ENCODE measurements around the gene OPCML. TPM values are rescaled to one million over a fixed set of nuclear protein-coding genes. Genes with fewer than 3 reads are reported as not detected.

OPCML gene
- polyA plus RNA-seq, 1 donor (not counting 4 experiments of a cell fraction or from before 2014, with no cell fraction given), result 0.04 TPM

DNA sequence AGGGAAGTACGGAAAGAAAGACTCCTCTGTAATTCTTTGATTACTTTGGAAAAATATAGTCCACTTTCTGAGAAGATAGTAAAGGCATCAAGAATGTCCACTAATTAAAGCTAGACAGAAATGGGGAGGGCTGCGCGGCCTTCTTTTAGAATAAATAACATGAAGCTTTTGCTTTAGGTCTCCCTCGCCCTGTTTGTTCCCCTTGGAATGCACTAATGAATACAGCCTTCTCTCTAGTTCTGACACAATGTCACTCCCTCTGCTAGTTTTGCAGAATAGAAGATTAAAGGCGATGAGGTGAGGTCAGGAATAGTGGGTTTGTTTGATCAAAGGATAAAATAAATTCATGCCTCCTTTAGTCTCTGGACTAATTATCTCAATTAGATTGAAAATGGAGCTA is 543.9 kb downstream of the OPCML start:
- Histone ChIP-seq H3K79me2 (ENCODE audit: control insufficient read depth, insufficient read depth, low read length) (no peaks in the 10 kb centered on the region), H2AFZ (ENCODE audit: control insufficient read depth, low read length) (no peak overlapping the region), H3K9me1 (ENCODE audit: control insufficient read depth, extremely low read depth, insufficient read depth, low read length) (no peaks in the 10 kb centered on the region), H3K27me3 (ENCODE audit: control insufficient read depth, extremely low read depth, insufficient read depth, low read length) (no peaks in the 10 kb centered on the region), H3K4me1 (ENCODE audit: control insufficient read depth, extremely low read depth, insufficient read depth, low read length) (no peaks in the 10 kb centered on the region), H3K9me3 (ENCODE audit: control insufficient read depth, low read depth, low read length) (no peaks in the 10 kb centered on the region), H3K4me3 (ENCODE audit: control insufficient read depth in 2 of 3, extremely low read depth in 1 of 3, insufficient read depth in 2 of 3, low read depth in 1 of 3, low read length in 3 of 3) (no peak overlapping the region), H3K27ac (ENCODE audit: control insufficient read depth, insufficient read depth, low read length) (no peak overlapping the region), H3K9ac (ENCODE audit: control insufficient read depth, extremely low read depth, insufficient read depth, low read length) (no peak overlapping the region), H3K4me2 (ENCODE audit: control insufficient read depth, extremely low read depth, insufficient read depth, low read depth, low read length) (no peak overlapping the region), H3K36me3 (ENCODE audit: control insufficient read depth in 2 of 2, extremely low read depth in 1 of 2, insufficient read depth in 2 of 2, low read length in 2 of 2) (no peaks in the 10 kb centered on the region), H4K20me1 (ENCODE audit: control insufficient read depth, extremely low read depth, insufficient read depth, low read length) (no peaks in the 10 kb centered on the region)
- no peak for FAIRE-seq
- TF ChIP-seq EZH2 (IDR thresholded peaks at IDR 0.05; ENCODE audit: low read length), result no peak
- TF ChIP-seq, protein P1, sequence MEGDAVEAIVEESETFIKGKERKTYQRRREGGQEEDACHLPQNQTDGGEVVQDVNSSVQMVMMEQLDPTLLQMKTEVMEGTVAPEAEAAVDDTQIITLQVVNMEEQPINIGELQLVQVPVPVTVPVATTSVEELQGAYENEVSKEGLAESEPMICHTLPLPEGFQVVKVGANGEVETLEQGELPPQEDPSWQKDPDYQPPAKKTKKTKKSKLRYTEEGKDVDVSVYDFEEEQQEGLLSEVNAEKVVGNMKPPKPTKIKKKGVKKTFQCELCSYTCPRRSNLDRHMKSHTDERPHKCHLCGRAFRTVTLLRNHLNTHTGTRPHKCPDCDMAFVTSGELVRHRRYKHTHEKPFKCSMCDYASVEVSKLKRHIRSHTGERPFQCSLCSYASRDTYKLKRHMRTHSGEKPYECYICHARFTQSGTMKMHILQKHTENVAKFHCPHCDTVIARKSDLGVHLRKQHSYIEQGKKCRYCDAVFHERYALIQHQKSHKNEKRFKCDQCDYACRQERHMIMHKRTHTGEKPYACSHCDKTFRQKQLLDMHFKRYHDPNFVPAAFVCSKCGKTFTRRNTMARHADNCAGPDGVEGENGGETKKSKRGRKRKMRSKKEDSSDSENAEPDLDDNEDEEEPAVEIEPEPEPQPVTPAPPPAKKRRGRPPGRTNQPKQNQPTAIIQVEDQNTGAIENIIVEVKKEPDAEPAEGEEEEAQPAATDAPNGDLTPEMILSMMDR (optimal IDR thresholded peaks at IDR 0.05 in 1 of 3, IDR thresholded peaks at IDR 0.05 in 1 of 3, conservative IDR thresholded peaks at IDR 0.05 in 1 of 3; ENCODE audit: extremely low read depth in 1 of 3, insufficient read depth in 2 of 3, low read length in 3 of 3), result no peak
- DNase-seq (ENCODE audit: low read depth, low spot score), result no peak
- dilution Hi-C loops (cut with MboI; ENCODE audit: extremely low pct_ligation_motif_present, low sequenced_read_pairs), result no loop called here

- no peaks in the 10 kb centered on the region for H3K27me3 ChIP-seq (ENCODE audit: control insufficient read depth, extremely low read depth, insufficient read depth, low read length)
- H3K9me3 ChIP-seq (ENCODE audit: control insufficient read depth, low read depth, low read length), result no peaks in the 10 kb centered on the region
- no peak overlapping the region for H3K9ac ChIP-seq (ENCODE audit: control insufficient read depth, extremely low read depth, insufficient read depth, low read length)
- H3K4me2 ChIP-seq (ENCODE audit: control insufficient read depth, extremely low read depth, insufficient read depth, low read depth, low read length), result no peak overlapping the region
- no peak for TF ChIP-seq EZH2 (IDR thresholded peaks at IDR 0.05; ENCODE audit: low read length)
- TF ChIP-seq, protein P1 (optimal IDR thresholded peaks at IDR 0.05 in 1 of 3, IDR thresholded peaks at IDR 0.05 in 1 of 3, conservative IDR thresholded peaks at IDR 0.05 in 1 of 3; ENCODE audit: extremely low read depth in 1 of 3, insufficient read depth in 2 of 3, low read length in 3 of 3), result no peak
- no peak for FAIRE-seq
- dilution Hi-C loops (cut with MboI; ENCODE audit: extremely low pct_ligation_motif_present, low sequenced_read_pairs), result no loop called here
- no peak for DNase-seq (ENCODE audit: low read depth, low spot score)
- no peak overlapping the region for H3K4me3 ChIP-seq (ENCODE audit: control insufficient read depth in 2 of 3, extremely low read depth in 1 of 3, insufficient read depth in 2 of 3, low read depth in 1 of 3, low read length in 3 of 3)
- no peaks in the 10 kb centered on the region for H3K36me3 ChIP-seq (ENCODE audit: control insufficient read depth in 2 of 2, extremely low read depth in 1 of 2, insufficient read depth in 2 of 2, low read length in 2 of 2)
- no peaks in the 10 kb centered on the region for H3K4me1 ChIP-seq (ENCODE audit: control insufficient read depth, extremely low read depth, insufficient read depth, low read length)
- no peak overlapping the region for H2AFZ ChIP-seq (ENCODE audit: control insufficient read depth, low read length)
- H4K20me1 ChIP-seq (ENCODE audit: control insufficient read depth, extremely low read depth, insufficient read depth, low read length), result no peaks in the 10 kb centered on the region
- H3K79me2 ChIP-seq (ENCODE audit: control insufficient read depth, insufficient read depth, low read length), result no peaks in the 10 kb centered on the region
- no peaks in the 10 kb centered on the region for H3K9me1 ChIP-seq (ENCODE audit: control insufficient read depth, extremely low read depth, insufficient read depth, low read length)
- no peak overlapping the region for H3K27ac ChIP-seq (ENCODE audit: control insufficient read depth, insufficient read depth, low read length)
Measured at GRCh38 chr11:132987936-132988335, 544.4 kb downstream of the OPCML start.

Data from keratinocyte (primary cell).